Posterior vena cava (tissue), 2 donors: ENCODE results near the gene ZNF540. TPM values are rescaled to one million over a fixed set of nuclear protein-coding genes. Genes with fewer than 3 reads are reported as not detected.
A peak's percentile ranks its signal among the peaks of the same experiment; 100 is the strongest.
"Not testable (repeated sequence)": the region's sequence is repeated elsewhere in the genome, so short reads cannot be mapped to it uniquely, and the experiment has no call there.

ENCODE experiments used
- DNase-seq: peaks from one replicate; pipeline ENCODE4 v3.0.0-alpha.2; 2020; ENCODE audit warnings: low spot score
- intact Hi-C, 2 donors: fragments of 100-400 bp; cut with DNase I; formaldehyde crosslinking; loops; one replicate each; pipeline versions ENCODE4 v1.14.1 to v1.14.2; 2022 to 2023
- long read RNA-seq, 2 donors: library from polyadenylated mRNA; unstranded; transcript quantifications; one replicate each; pipeline ENCODE4 v2.0.0, GENCODE V29; 2020 to 2021
- total RNA-seq, 2 donors: library from RNA; stranded (reverse); fragmentation: NEBNext Ultra II Directional; extraction: Animal tissue kit (Norgen Biotek cat#: 25700); gene quantifications; one replicate each; pipeline ENCODE4 v1.2.1, GENCODE V29; 2021
- donor health status: DM: yes; HTN: yes; CAD: no.
- donor health status: DM: yes; HTN: yes; CAD: no.

ZNF540 gene
- total RNA-seq, result 1 to 10 TPM; 2.1 to 4.6 TPM
- long read RNA-seq, donor 1, partial matches to known transcripts, result 0 of 2 reads
- long read RNA-seq, donor 1, other reads (novel, unspliced or antisense), result 0 of 2 reads
- long read RNA-seq, donor 2, partial matches to known transcripts, result 1 of 4 reads
- long read RNA-seq, donor 2, other reads (novel, unspliced or antisense), result 1 of 4 reads

GRCh38 chr19:37594304-37594981 is at the start of gene ZNF540, which contains the start of gene ZNF571:
TSS of gene ZNF540 (plus strand) at chr19:37594876. CDS start at chr19:37598448, 3,572 bp downstream.
TSS of gene ZNF571 (minus strand) at chr19:37594792. CDS start at chr19:37586676, 8,116 bp downstream.
- intact Hi-C loops, result no loop called here
- peak; percentile 98 for DNase-seq

- DNase-seq, result peak; percentile 83
Measured at GRCh38 chr19:37551129-37551993, 43.3 kb upstream of the ZNF540 start.

GRCh38 chr19:37563518-37563917 is 31.2 kb upstream of the ZNF540 start:
- no peak for DNase-seq
- intact Hi-C loops, result no loop called here

More at GRCh38 chr19:37551129-37551993, 43.3 kb upstream of the ZNF540 start:
- intact Hi-C loops, result no loop called here

- no peak for DNase-seq
- intact Hi-C loops, result no loop called here
Measured at GRCh38 chr19:37564624-37565369, 29.9 kb upstream of the ZNF540 start.

DNA sequence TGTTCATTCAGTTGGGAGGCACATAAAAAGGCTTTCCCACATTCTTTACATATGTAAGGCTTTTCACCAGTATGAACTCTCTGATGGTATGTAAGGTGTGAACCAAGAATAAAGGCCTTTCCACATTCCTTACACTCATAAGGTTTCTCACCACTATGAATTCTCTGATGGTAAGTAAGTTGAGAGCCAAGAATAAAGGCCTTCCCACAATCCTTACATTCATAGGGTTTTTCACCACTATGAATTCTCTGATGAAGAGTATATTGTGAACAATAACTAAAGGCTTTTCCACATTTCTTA is 29.4 kb upstream of the ZNF540 start:
- DNase-seq, result no peak
- intact Hi-C loops, result no loop called here

DNA sequence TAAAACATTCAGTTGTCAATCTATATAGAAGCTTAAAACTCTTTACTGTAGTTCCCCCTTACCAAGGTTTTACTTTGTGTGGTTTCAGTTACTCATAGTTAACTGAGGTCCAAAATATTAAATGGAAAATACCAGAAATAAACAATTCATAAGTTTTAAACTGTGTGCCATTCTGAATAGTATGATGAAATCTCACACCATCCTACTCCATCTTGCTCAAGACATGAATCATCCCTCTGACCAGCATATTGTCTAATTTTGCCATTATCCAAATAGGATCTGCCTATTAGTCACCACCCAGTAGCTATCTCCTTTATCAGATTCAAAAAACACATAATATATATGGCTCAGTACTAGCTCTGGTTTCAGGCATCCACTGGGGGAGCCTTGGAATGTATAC is 22.5 kb upstream of the ZNF540 start:
- DNase-seq, result no peak
- intact Hi-C loops, result no loop called here

- no peak for DNase-seq
- intact Hi-C loops, result no loop called here
Measured at GRCh38 chr19:37583340-37583739, 11.3 kb upstream of the ZNF540 start.

- no peak for DNase-seq
- intact Hi-C loops, result no loop called here
Measured at GRCh38 chr19:37593996-37594303, 726 bp upstream of the ZNF540 start.

- DNase-seq, result peak; percentile 93
- intact Hi-C loops, result no loop called here
Measured at GRCh38 chr19:37594982-37595382, 306 bp downstream of the ZNF540 start.

DNA sequence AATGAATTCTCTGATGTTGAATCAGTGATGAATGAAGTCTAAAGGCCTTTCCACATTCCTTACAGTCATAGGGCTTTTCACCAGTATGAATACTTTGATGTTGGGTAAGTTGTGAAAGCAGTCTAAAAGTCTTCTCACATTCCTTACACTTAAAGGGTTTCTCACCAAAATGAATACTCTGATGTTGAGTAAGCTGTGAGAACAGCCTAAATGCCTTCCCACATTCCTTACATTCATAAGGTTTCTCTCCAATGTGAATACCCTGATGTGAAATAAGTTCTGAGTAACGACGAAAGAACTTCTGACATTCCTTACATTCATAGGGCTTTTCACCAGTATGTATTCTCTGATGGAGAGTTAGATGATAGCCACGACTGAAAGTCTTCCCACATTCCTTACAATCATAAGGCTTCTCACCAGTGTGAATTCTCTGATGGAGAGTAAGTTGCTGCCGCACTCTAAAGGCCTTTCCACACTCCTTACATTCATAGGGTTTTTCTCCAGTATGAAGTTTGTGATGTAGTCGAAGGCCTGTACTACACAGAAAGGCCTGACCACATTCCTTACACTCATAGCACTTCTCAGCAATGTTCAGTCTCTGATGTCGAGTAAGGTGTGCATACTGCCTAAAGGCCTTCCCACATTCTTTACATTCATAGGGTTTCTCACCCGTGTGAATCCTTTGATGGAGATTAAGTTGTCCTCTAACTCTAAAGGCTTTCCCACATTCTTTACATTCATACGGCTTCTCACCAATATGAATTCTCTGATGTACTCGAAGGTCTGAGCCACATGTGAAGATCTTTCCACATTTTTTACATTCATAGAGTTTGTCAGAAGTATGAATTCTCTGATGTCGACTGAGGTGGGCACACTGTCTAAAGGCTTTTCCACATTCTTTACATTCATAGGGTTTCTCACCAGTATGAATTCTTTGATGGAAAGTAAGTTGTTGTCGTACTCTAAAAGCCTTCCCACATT is 40.7 kb downstream of the ZNF540 start:
- intact Hi-C loops, result no loop called here
- DNase-seq, result no peak

DNA sequence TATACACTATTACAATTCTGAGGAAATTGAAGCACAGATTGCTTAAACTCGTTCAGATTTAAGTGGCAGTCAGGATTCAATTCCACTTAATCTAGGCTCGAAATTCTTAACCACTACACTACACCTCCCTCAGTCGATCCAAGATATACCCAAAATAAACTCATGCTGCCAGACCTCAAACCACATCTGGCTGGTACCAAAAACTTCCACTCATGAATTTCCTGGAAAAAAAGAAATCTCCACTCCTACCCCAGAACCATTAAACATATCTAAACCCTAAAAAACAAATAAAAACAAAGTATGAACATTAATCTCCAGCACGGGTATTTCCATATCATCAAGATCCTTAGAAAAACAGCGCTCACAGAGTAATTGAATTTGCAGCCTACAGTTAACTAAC is 59.4 kb downstream of the ZNF540 start:
- no peak for DNase-seq
- intact Hi-C loops, result no loop called here

- intact Hi-C loops, result no loop called here
Measured at GRCh38 chr19:37654629-37655300, 60.1 kb downstream of the ZNF540 start.

DNA sequence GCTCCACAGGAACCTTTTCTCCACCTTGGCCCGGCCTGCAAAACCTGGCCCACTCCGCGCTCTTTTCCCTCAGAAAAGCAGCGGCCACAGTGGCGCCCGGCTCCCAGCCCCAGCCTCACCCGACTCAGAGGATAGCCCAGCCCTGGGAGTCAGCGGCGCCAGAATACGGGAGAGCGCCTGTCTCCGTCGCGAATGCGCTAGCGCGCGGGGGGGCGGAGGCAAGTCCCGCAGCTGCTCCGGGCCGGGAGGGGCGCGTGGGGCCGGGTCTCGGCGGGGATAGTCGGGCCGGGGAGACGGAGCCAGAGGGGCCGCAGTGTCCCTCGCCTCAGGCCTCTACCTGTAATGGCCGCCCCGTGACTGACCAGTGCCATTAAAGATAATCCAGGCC is 60.6 kb downstream of the ZNF540 start, which contains the start of gene ZFP30:
TSS of gene ZFP30 (minus strand) at position 165 of the 388 bp plus-strand sequence. CDS start 7,643 bp downstream, outside the sequence.
- intact Hi-C loops, result no loop called here
- DNase-seq, result peak; percentile 94

More at GRCh38 chr19:37654629-37655300, 60.1 kb downstream of the ZNF540 start:
- peak; percentile 81 for DNase-seq

DNA sequence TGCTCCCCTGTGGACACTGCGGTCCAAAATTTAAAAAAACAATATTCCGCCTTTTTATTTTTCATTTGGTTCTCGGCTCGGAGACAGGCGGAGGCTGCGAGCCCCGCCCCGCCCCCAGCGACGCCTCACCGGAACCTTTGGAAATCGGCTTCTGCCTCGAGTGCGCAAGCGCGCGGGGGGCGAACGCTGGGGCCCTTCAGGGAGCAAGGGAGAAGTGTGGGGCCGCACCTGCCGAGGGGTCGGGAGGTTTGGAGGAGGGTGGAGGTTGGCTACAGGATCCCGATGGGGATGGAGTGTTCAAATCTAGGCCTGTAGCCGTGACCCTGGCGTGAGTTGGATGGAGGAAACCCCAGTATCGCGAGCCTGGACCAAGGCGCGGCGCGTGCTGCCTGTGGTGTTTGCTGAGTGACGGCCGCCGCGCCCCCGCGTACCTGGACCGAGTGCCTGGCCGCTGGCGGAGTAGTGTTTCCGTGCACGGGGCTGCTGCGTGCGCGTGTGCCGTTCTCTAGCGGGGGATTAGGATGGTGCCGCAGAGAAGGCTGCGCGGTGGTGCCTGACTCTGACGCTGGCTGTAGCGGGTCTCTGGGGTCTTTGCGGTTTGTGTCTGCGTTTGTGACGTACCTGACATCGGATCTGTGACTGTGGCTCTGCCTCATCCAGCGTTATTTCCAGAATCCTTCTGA is 61.2 kb downstream of the ZNF540 start:
- DNase-seq, result peak; percentile 93
- intact Hi-C loops, result loop anchor here in 1 of 2 donors (1.0 kb wide), 1 partner anchor 41 kb away; no protein-coding TSS in a partner anchor

DNA sequence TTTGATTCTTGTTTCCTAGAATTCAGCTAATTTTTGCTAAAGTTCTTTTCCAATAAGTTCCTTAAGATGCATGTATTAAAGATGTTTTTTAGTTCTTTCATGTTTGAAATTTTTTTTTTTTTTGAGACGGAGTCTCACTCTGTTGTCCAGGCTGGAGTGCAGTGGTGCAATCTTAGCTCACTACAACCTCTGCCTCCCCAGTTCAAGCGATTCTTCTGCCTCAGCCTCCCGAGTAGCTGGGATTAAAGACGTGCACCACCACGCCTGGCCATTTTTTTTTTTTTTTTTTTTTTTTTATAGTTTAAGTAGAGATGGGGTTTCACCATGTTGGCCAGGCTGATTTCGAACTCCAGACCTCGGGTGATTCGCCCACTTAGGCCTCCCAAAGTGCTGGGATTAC is 62.5 kb downstream of the ZNF540 start:
- DNase-seq, intact Hi-C loops: not testable (repeated sequence)
